GM15510 (cell line): ENCODE results near the gene DRC1.

ENCODE experiments used
- POLR2A ChIP-seq: IDR thresholded peaks from 3 replicates; pipeline ENCODE4 v1.6.1; 2011; ENCODE audit warnings: borderline replicate concordance; ENCODE audit not compliant: insufficient read length; ENCODE audit errors: extremely low read depth

Gene DRC1

GRCh38 chr2:26465266-26465925 lies 63.7 kb downstream of the DRC1 start:
- TF ChIP-seq POLR2A, result no peak

GRCh38 chr2:26465981-26466471 lies 64.3 kb downstream of the DRC1 start:
- TF ChIP-seq POLR2A, result no peak

GRCh38 chr2:26466662-26467310 lies 65.1 kb downstream of the DRC1 start:
- TF ChIP-seq POLR2A, result no peak

- TF ChIP-seq POLR2A, result no peak
Measured at GRCh38 chr2:26469092-26469710, 67.5 kb downstream of the DRC1 start.

- no peak for TF ChIP-seq POLR2A
Measured at GRCh38 chr2:26469955-26470354, 68.2 kb downstream of the DRC1 start.

- TF ChIP-seq POLR2A, result no peak
Measured at GRCh38 chr2:26470601-26471260, 69.0 kb downstream of the DRC1 start.

- no peak for TF ChIP-seq POLR2A
Measured at GRCh38 chr2:26471289-26471688, 69.6 kb downstream of the DRC1 start.

- TF ChIP-seq POLR2A, result no peak
Measured at GRCh38 chr2:26471766-26472706, 70.3 kb downstream of the DRC1 start.

- TF ChIP-seq POLR2A, result no peak
Measured at GRCh38 chr2:26472821-26473655, 71.3 kb downstream of the DRC1 start.

- no peak for TF ChIP-seq POLR2A
Measured at GRCh38 chr2:26473796-26474195, 72.1 kb downstream of the DRC1 start.

- TF ChIP-seq POLR2A, result no peak
Measured at GRCh38 chr2:26474261-26474785, 72.6 kb downstream of the DRC1 start.

GRCh38 chr2:26475037-26475436 lies 73.3 kb downstream of the DRC1 start:
- TF ChIP-seq POLR2A, result no peak
